HCT116 (cell line): Measurements from ENCODE around the gene MORF4L2. TPM values are rescaled to one million over a fixed set of nuclear protein-coding genes. Genes with fewer than 3 reads are reported as not detected.
"Not testable (repeated sequence)": the region's sequence is repeated elsewhere in the genome, so short reads cannot be mapped to it uniquely, and the experiment has no call there.

Experiments
- ATAC-seq: fragments of 200-7000 bp; cut with Tn5 transposase; 2 replicates; pipeline ENCODE4 v1.9.1; 2020; ENCODE audit warnings: mild to moderate bottlenecking, moderate library complexity
- BruUV-seq: library from RNA; stranded (reverse); fragments of 400-500 nt; replicated peaks from 2 replicates; lab custom pipeline; 2021; lab: Mats Ljungman, UMichigan
- CTCF ChIA-PET: fragments of 300-600 bp; sonication (Branson Sonifier 250); formaldehyde crosslinking; loops from one replicate; lab custom pipeline; 2021; ENCODE audit warnings: antibody characterized with exemption; lab: Charles Lee
- POLR2A ChIA-PET: fragments of 300-600, 350-600 bp; sonication (Branson Sonifier 250); formaldehyde crosslinking; loops from one replicate; lab custom pipeline; 2021; ENCODE audit warnings: antibody characterized with exemption; lab: Charles Lee
- RAD21 ChIA-PET, 2 experiments: fragments of 300-600 bp; sonication (Branson Sonifier 250); formaldehyde crosslinking; loops; one replicate each; lab custom pipeline; 2023; ENCODE audit warnings: low total read pairs in 2 of 2; ENCODE audit not compliant: uncharacterized antibody in 2 of 2, unreplicated experiment in 2 of 2, low non-redundant PET in 1 of 2; lab: Charles Lee
- DNase-seq: peaks from one replicate; pipeline ENCODE4 v3.0.0-alpha.2; 2010; ENCODE audit warnings: low read depth, low spot score
- H2AFZ ChIP-seq: fragments of 200-600 bp; shearing (Covaris generic), sonication (generic); 2 replicates; pipeline ENCODE4 v1.6.1; 2017; ENCODE audit warnings: low read depth, mixed run types, mixed read lengths, antibody characterized with exemption, low read length; ENCODE audit not compliant: poor library complexity, severe bottlenecking
- H3K27ac ChIP-seq: 2 replicates; pipeline ENCODE4 v1.5.1; 2012; ENCODE audit warnings: low read depth, low read length
- H3K27me3 ChIP-seq: fragments of 200-600 bp; sonication (generic); 2 replicates; pipeline ENCODE4 v1.6.1; 2016; ENCODE audit warnings: mixed run types, low read length, mixed read lengths; ENCODE audit not compliant: insufficient read depth
- H3K36me3 ChIP-seq, 2 experiments: fragments of 200-500 bp in 1 of 2; fragments of 200-600 bp in 1 of 2; sonication (Bioruptor generic) in 1 of 2; sonication (generic) in 1 of 2; 2 replicates each; pipeline versions ENCODE4 v1.5.1 to v1.6.1; 2014 to 2016; ENCODE audit warnings: low read length in 2 of 2, inconsistent platforms in 1 of 2, mixed read lengths in 1 of 2, mixed run types in 1 of 2; ENCODE audit not compliant: insufficient read depth in 2 of 2, control insufficient read depth in 1 of 2
- H3K4me1 ChIP-seq, 2 experiments: fragments of 200-600 bp in 1 of 2; sonication (generic) in 1 of 2; 2 replicates each; pipeline versions ENCODE4 v1.5.1 to v1.6.1; 2012 to 2017; ENCODE audit warnings: low read length in 2 of 2, inconsistent platforms in 1 of 2, mild to moderate bottlenecking in 1 of 2, mixed read lengths in 1 of 2, mixed run types in 1 of 2, moderate library complexity in 1 of 2; ENCODE audit not compliant: insufficient read depth in 2 of 2, control insufficient read depth in 1 of 2
- H3K4me2 ChIP-seq: fragments of 200-600 bp; sonication (generic); 2 replicates; pipeline ENCODE4 v1.6.1; 2017; ENCODE audit warnings: mixed run types, low read length, mixed read lengths
- H3K4me3 ChIP-seq, 2 experiments: fragments of 200-600 bp in 1 of 2; sonication (generic) in 1 of 2; replicated peaks in 1 of 2; 2 replicates each; pipeline ENCODE4 v1.5.1; 2011 to 2016; ENCODE audit warnings: low read length in 2 of 2, control low read depth in 1 of 2, low read depth in 1 of 2, mild to moderate bottlenecking in 1 of 2, mixed read lengths in 1 of 2, mixed run types in 1 of 2
- H3K79me2 ChIP-seq: fragments of 200-600 bp; sonication (generic); 2 replicates; pipeline ENCODE4 v1.6.1; 2017; ENCODE audit warnings: mild to moderate bottlenecking, mixed run types, low read length, moderate library complexity, mixed read lengths; ENCODE audit not compliant: insufficient read depth
- H3K9ac ChIP-seq: fragments of 200-600 bp; sonication (generic); 2 replicates; pipeline ENCODE4 v1.6.1; 2016; ENCODE audit warnings: low read length, mixed read lengths
- H3K9me2 ChIP-seq: fragments of 200-600 bp; sonication (generic), shearing (Covaris generic); 2 replicates; pipeline ENCODE4 v1.6.1; 2017; ENCODE audit warnings: mixed run types, mild to moderate bottlenecking, moderate library complexity; ENCODE audit not compliant: insufficient read depth
- H3K9me3 ChIP-seq, 2 experiments: fragments of 200-500 bp in 1 of 2; fragments of 200-600 bp in 1 of 2; sonication (Bioruptor generic) in 1 of 2; sonication (generic) in 1 of 2; 2 replicates each; pipeline ENCODE4 v1.6.1; 2014 to 2017; ENCODE audit warnings: low read length in 2 of 2, mixed read lengths in 2 of 2, inconsistent platforms in 1 of 2, low read depth in 1 of 2, mild to moderate bottlenecking in 1 of 2, mixed run types in 1 of 2, moderate library complexity in 1 of 2; ENCODE audit not compliant: control insufficient read depth in 1 of 2, insufficient read depth in 1 of 2
- H4K20me1 ChIP-seq: fragments of 200-600 bp; sonication (generic), shearing (Covaris generic); 2 replicates; pipeline ENCODE4 v1.6.1; 2017; ENCODE audit warnings: mixed run types, mild to moderate bottlenecking, moderate library complexity; ENCODE audit not compliant: insufficient read depth
- EZH2 ChIP-seq: fragments of 200-600 bp; sonication (generic); IDR thresholded peaks from 2 replicates; pipeline ENCODE4 v1.6.1; 2017; ENCODE audit warnings: antibody characterized with exemption, mixed run types
- intact Hi-C: fragments of 100-400 bp; cut with micrococcal nuclease; formaldehyde crosslinking; loops from 2 replicates; pipeline ENCODE4 v1.10.0; 2022
- total RNA-seq: library from RNA; stranded (reverse); gene quantifications from one replicate; pipeline ENCODE4 v1.2.1, GENCODE V29; 2021; ENCODE audit not compliant: unreplicated experiment

Gene MORF4L2
- total RNA-seq, 1 experiment from 2014 or later = 308 TPM

GRCh38 chrX:103640401-103641155 is 45.9 kb downstream of the MORF4L2 start:
- Histone ChIP-seq H3K9me3 (no peaks in the 10 kb centered on the region), H3K27ac (no peak overlapping the region), H3K36me3 (no peaks in the 10 kb centered on the region), H3K4me2 (no peak overlapping the region; the same call in 1 of the 2 replicates), H3K9ac (no peak overlapping the region), H3K4me1 (peaks cover 2 to 27% of the 10 kb centered on the region in 2 experiments; a peak in 3 of 4 replicates), H3K4me3 (no peak overlapping the region), H3K27me3 (no peaks in the 10 kb centered on the region), H2AFZ (no peak overlapping the region), H3K9me2 (no peaks in the 10 kb centered on the region), H4K20me1 (no peaks in the 10 kb centered on the region), H3K79me2 (no peaks in the 10 kb centered on the region)
- ChIA-PET CTCF (no interaction called here), RAD21 (no interaction called here), POLR2A (no interaction called here)
- intact Hi-C loops = no loop called here
- ATAC-seq = no peak
- DNase-seq = no peak
- no TSS peak for BruUV-seq
- TF ChIP-seq EZH2 = no peak

- H3K9me3 ChIP-seq, H3K27ac ChIP-seq, H2AFZ ChIP-seq, H3K4me3 ChIP-seq, RAD21 ChIA-PET, H3K36me3 ChIP-seq, H3K9me2 ChIP-seq, CTCF ChIA-PET, H3K79me2 ChIP-seq, DNase-seq, BruUV-seq, POLR2A ChIA-PET, H3K27me3 ChIP-seq, intact Hi-C loops, H4K20me1 ChIP-seq, H3K9ac ChIP-seq: not testable (repeated sequence)
- ATAC-seq = peak; percentile 31; the same call in 1 of the 2 replicates
- H3K4me2 ChIP-seq = peak overlapping the region; percentile 33; the same call in 1 of the 2 replicates
- peaks cover 2 to 27% of the 10 kb centered on the region in 2 experiments; a peak in 3 of 4 replicates for H3K4me1 ChIP-seq
Observed at GRCh38 chrX:103638479-103639346, 47.8 kb downstream of the MORF4L2 start.
